Caco-2 (cell line): ENCODE results near the gene ALG9. TPM values are rescaled to one million over a fixed set of nuclear protein-coding genes. Genes with fewer than 3 reads are reported as not detected.

Experiments used
- BruUV-seq: library from RNA; stranded (reverse); fragments of 400-500 nt; replicated peaks from 2 replicates; lab custom pipeline; 2021; lab: Mats Ljungman, UMichigan
- CTCF ChIA-PET: fragments of 300-600 bp; sonication (Branson Sonifier 250); formaldehyde crosslinking; loops from one replicate; lab custom pipeline; 2022; ENCODE audit warnings: antibody characterized with exemption; lab: Charles Lee
- POLR2A ChIA-PET: fragments of 300-600 bp; sonication (Branson Sonifier 250); formaldehyde crosslinking; loops from one replicate; lab custom pipeline; 2022; ENCODE audit warnings: antibody characterized with exemption; lab: Charles Lee
- DNase-seq, 2 experiments: peaks; one replicate each; pipeline versions ENCODE4 v3.0.0 to v3.0.0-alpha.2; 2020 to 2022
- H3K27me3 ChIP-seq: replicated peaks from 2 replicates; pipeline ENCODE4 v1.6.0; 2011; ENCODE audit warnings: low read length; ENCODE audit not compliant: control insufficient read depth, insufficient read depth
- H3K36me3 ChIP-seq: 2 replicates; pipeline ENCODE4 v1.5.1; 2011; ENCODE audit warnings: low read length; ENCODE audit not compliant: control insufficient read depth, insufficient read depth
- H3K4me1 ChIP-seq: fragments of 250-450 bp; sonication (Bioruptor Pico); 2 replicates; pipeline ENCODE4 v1.5.1; 2020; ENCODE audit warnings: mild to moderate bottlenecking
- H3K4me3 ChIP-seq: 2 replicates; pipeline ENCODE4 v1.5.1; 2011; ENCODE audit warnings: low read depth, mild to moderate bottlenecking, control low read depth, low read length
- H3K9me3 ChIP-seq: fragments of 250-450 bp; sonication (Bioruptor Pico); 2 replicates; pipeline ENCODE4 v1.5.1; 2020; ENCODE audit warnings: mild to moderate bottlenecking, moderate library complexity
- H3K27ac Mint-ChIP-seq: one replicate; pipeline ENCODE4 v1.8.0; 2022; ENCODE audit warnings: mixed read lengths; ENCODE audit not compliant: unreplicated experiment
- H3K27me3 Mint-ChIP-seq: one replicate; pipeline ENCODE4 v1.8.0; 2022; ENCODE audit warnings: mixed read lengths; ENCODE audit not compliant: insufficient read depth, unreplicated experiment
- H3K36me3 Mint-ChIP-seq: one replicate; pipeline ENCODE4 v1.8.0; 2022; ENCODE audit warnings: mild to moderate bottlenecking, mixed read lengths; ENCODE audit not compliant: insufficient read depth, unreplicated experiment
- H3K4me1 Mint-ChIP-seq: one replicate; pipeline ENCODE4 v1.8.0; 2022; ENCODE audit warnings: low read depth, mixed read lengths; ENCODE audit not compliant: unreplicated experiment
- H3K4me3 Mint-ChIP-seq: one replicate; pipeline ENCODE4 v1.8.0; 2022; ENCODE audit warnings: mild to moderate bottlenecking, moderate library complexity, mixed read lengths; ENCODE audit not compliant: unreplicated experiment
- H3K9me3 Mint-ChIP-seq: one replicate; pipeline ENCODE4 v1.8.0; 2022; ENCODE audit warnings: mixed read lengths; ENCODE audit not compliant: unreplicated experiment
- CTCF ChIP-seq, 2 experiments: fragments of 200-600 bp in 1 of 2; IDR thresholded peaks; 1 replicate in 1 of 2; 2 replicates in 1 of 2; pipeline versions ENCODE4 v1.5.1 to v1.8.0; 2011 to 2022; ENCODE audit warnings: antibody characterized with exemption in 1 of 2, control low read depth in 1 of 2, inconsistent platforms in 1 of 2, low read depth in 1 of 2, low read length in 1 of 2, mild to moderate bottlenecking in 1 of 2, moderate library complexity in 1 of 2; ENCODE audit not compliant: insufficient read depth in 1 of 2, severe bottlenecking in 1 of 2, unreplicated experiment in 1 of 2
- intact Hi-C: fragments of 100-400 bp; cut with micrococcal nuclease; formaldehyde crosslinking; loops from one replicate; pipeline ENCODE4 v1.10.0; 2022; ENCODE audit not compliant: unreplicated experiment
- total RNA-seq: library from RNA; stranded (reverse); gene quantifications from 2 replicates; pipeline ENCODE4 v1.2.3, GENCODE V29; 2022

ALG9 gene
- total RNA-seq, 1 experiment from 2014 or later, result 57.4 TPM

- POLR2A ChIA-PET, result interaction anchor here (0.6 kb wide), 1 partner anchor 13 kb away, joined by 3 read pairs; no protein-coding TSS in a partner anchor
- Mint-ChIP-seq H3K27ac (no peak overlapping the region), H3K4me1 (no peaks in the 10 kb centered on the region), H3K36me3 (peaks cover 12% of the 10 kb centered on the region), H3K4me3 (no peak overlapping the region), H3K27me3 (no peaks in the 10 kb centered on the region), H3K9me3 (no peaks in the 10 kb centered on the region)
- DNase-seq, result no peak
- TF ChIP-seq CTCF (IDR thresholded peaks at IDR 0.05; ENCODE audit: insufficient read depth in 1 of 2, low read depth in 1 of 2, low read length in 1 of 2, severe bottlenecking in 1 of 2, unreplicated experiment in 1 of 2), result peak in 1 of 2 experiments; percentile 48
- intact Hi-C loops, result no loop called here
- Histone ChIP-seq H3K9me3 (no peaks in the 10 kb centered on the region), H3K4me1 (no peaks in the 10 kb centered on the region), H3K27me3 (no peaks in the 10 kb centered on the region), H3K4me3 (no peak overlapping the region), H3K36me3 (peaks cover 2% of the 10 kb centered on the region; the same call in 1 of the 2 replicates)
- BruUV-seq, result no TSS peak
- CTCF ChIA-PET, result interaction anchor here (0.5 to 1.1 kb wide), 8 partner anchors 19 to 289 kb away, joined by 3 to 6 read pairs (median 4); partner anchors contain the start of gene PPP2R1B
Observed at GRCh38 chr11:111851636-111852035, 19.7 kb downstream of the ALG9 start.

GRCh38 chr11:111851067-111851466 lies 20.3 kb downstream of the ALG9 start:
- TF ChIP-seq CTCF (IDR thresholded peaks at IDR 0.05; ENCODE audit: insufficient read depth in 1 of 2, low read depth in 1 of 2, low read length in 1 of 2, severe bottlenecking in 1 of 2, unreplicated experiment in 1 of 2), result no peak
- ChIA-PET CTCF (interaction anchor here (0.7 to 1.1 kb wide), 7 partner anchors 20 to 289 kb away, joined by 3 to 4 read pairs (median 3); partner anchors contain the start of gene PPP2R1B), POLR2A (interaction anchor here (0.6 kb wide), 1 partner anchor 14 kb away, joined by 3 read pairs; no protein-coding TSS in a partner anchor)
- Mint-ChIP-seq H3K4me3 (no peak overlapping the region), H3K27ac (no peak overlapping the region), H3K36me3 (peaks cover 12% of the 10 kb centered on the region), H3K4me1 (no peaks in the 10 kb centered on the region), H3K9me3 (no peaks in the 10 kb centered on the region), H3K27me3 (no peaks in the 10 kb centered on the region)
- peaks cover 2% of the 10 kb centered on the region; the same call in 1 of the 2 replicates for H3K36me3 ChIP-seq
- DNase-seq, result no peak
- H3K4me1 ChIP-seq, result no peaks in the 10 kb centered on the region
- no peaks in the 10 kb centered on the region for H3K27me3 ChIP-seq
- intact Hi-C loops, result no loop called here
- no peak overlapping the region for H3K4me3 ChIP-seq
- no TSS peak for BruUV-seq
- no peaks in the 10 kb centered on the region for H3K9me3 ChIP-seq

GRCh38 chr11:111849631-111850030 lies 21.8 kb downstream of the ALG9 start:
- H3K27me3 ChIP-seq, result no peaks in the 10 kb centered on the region
- POLR2A ChIA-PET, result no interaction called here
- H3K4me1 ChIP-seq, result no peaks in the 10 kb centered on the region
- CTCF ChIA-PET, result interaction anchor here (0.5 to 0.6 kb wide), 3 partner anchors 16 to 81 kb away, joined by 3 to 10 read pairs (median 6); no protein-coding TSS in a partner anchor
- H3K4me3 ChIP-seq, result no peak overlapping the region
- no peaks in the 10 kb centered on the region for H3K9me3 ChIP-seq
- H3K9me3 Mint-ChIP-seq, result no peaks in the 10 kb centered on the region
- no peaks in the 10 kb centered on the region for H3K4me1 Mint-ChIP-seq
- no peak for DNase-seq
- no peak overlapping the region for H3K27ac Mint-ChIP-seq
- H3K4me3 Mint-ChIP-seq, result no peak overlapping the region
- BruUV-seq, result no TSS peak
- intact Hi-C loops, result no loop called here
- H3K36me3 Mint-ChIP-seq, result peaks cover 12% of the 10 kb centered on the region
- H3K36me3 ChIP-seq, result peaks cover 2% of the 10 kb centered on the region; the same call in 1 of the 2 replicates
- TF ChIP-seq CTCF (IDR thresholded peaks at IDR 0.05; ENCODE audit: insufficient read depth in 1 of 2, low read depth in 1 of 2, low read length in 1 of 2, severe bottlenecking in 1 of 2, unreplicated experiment in 1 of 2), result no peak
- no peaks in the 10 kb centered on the region for H3K27me3 Mint-ChIP-seq
